SK-N-SH treated with all-trans-retinoic acid at 6 μM for 48 hours (cell line): ENCODE results near the gene IRF7.

Source experiments
- ATAC-seq: fragments of 200-7000 bp; cut with Tn5 transposase; 3 replicates; pipeline ENCODE4 v1.9.1; 2020; ENCODE audit warnings: mild to moderate bottlenecking, moderate library complexity
- ARNTL ChIP-seq: fragments of 450-650 bp; formaldehyde crosslinking; IDR thresholded peaks from 2 replicates; pipeline ENCODE4 v1.5.0; 2020; ENCODE audit warnings: low read depth, mild to moderate bottlenecking, moderate library complexity, borderline replicate concordance
- BACH2 ChIP-seq: fragments of 250-450 bp; sonication (Bioruptor Pico); IDR thresholded peaks from 2 replicates; pipeline ENCODE4 v1.9.0; 2021; ENCODE audit warnings: mild to moderate bottlenecking, borderline replicate concordance
- CSDC2 ChIP-seq: fragments of 250-450 bp; sonication (Bioruptor Pico); IDR thresholded peaks from 2 replicates; pipeline ENCODE4 v1.5.0; 2020; ENCODE audit warnings: mild to moderate bottlenecking, moderate library complexity
- CSRNP3 ChIP-seq: fragments of 250-450 bp; sonication (Bioruptor Pico); IDR thresholded peaks from 2 replicates; pipeline ENCODE4 v1.5.1; 2021; ENCODE audit warnings: mild to moderate bottlenecking, moderate library complexity
- ESRRG ChIP-seq: fragments of 250-450 bp; sonication (Bioruptor Pico); IDR thresholded peaks from 2 replicates; pipeline ENCODE4 v1.6.1; 2021; ENCODE audit warnings: mild to moderate bottlenecking
- GLIS3 ChIP-seq: fragments of 250-450 bp; sonication (Bioruptor Pico); IDR thresholded peaks from 2 replicates; pipeline ENCODE4 v1.5.0; 2020; ENCODE audit warnings: mild to moderate bottlenecking, moderate library complexity
- ISL1 ChIP-seq: fragments of 250-450 bp; sonication (Bioruptor Pico); IDR thresholded peaks from 2 replicates; pipeline ENCODE4 v2.1.2; 2022; ENCODE audit warnings: mild to moderate bottlenecking, moderate library complexity
- OSR1 ChIP-seq: fragments of 250-450 bp; sonication (Bioruptor Pico); IDR thresholded peaks from 2 replicates; pipeline ENCODE4 v1.8.0; 2022; ENCODE audit warnings: moderate library complexity, mild to moderate bottlenecking, inconsistent platforms
- PATZ1 ChIP-seq: fragments of 250-450 bp; sonication (Bioruptor Pico); IDR thresholded peaks from 2 replicates; pipeline ENCODE4 v1.8.0; 2020; ENCODE audit warnings: mild to moderate bottlenecking, moderate library complexity, borderline replicate concordance
- POU6F1 ChIP-seq: fragments of 250-450 bp; sonication (Bioruptor Pico); IDR thresholded peaks from 2 replicates; pipeline ENCODE4 v1.8.0; 2021; ENCODE audit warnings: low read depth, mild to moderate bottlenecking, moderate library complexity, borderline replicate concordance
- PPARA ChIP-seq: fragments of 250-450 bp; sonication (Bioruptor Pico); IDR thresholded peaks from 2 replicates; pipeline ENCODE4 v1.5.0; 2020; ENCODE audit warnings: mild to moderate bottlenecking, borderline replicate concordance
- RARB ChIP-seq: fragments of 250-450 bp; sonication (Bioruptor Pico); IDR thresholded peaks from 2 replicates; pipeline ENCODE4 v1.8.0; 2021; ENCODE audit warnings: mild to moderate bottlenecking, moderate library complexity
- SNAI2 ChIP-seq: fragments of 250-450 bp; sonication (Bioruptor Pico); IDR thresholded peaks from 2 replicates; pipeline ENCODE4 v1.5.0; 2020; ENCODE audit warnings: mild to moderate bottlenecking, moderate library complexity
- TCF4 ChIP-seq: fragments of 250-450 bp; sonication (Bioruptor Pico); IDR thresholded peaks from 2 replicates; pipeline ENCODE4 v1.8.0; 2021; ENCODE audit warnings: mild to moderate bottlenecking, moderate library complexity, borderline replicate concordance
- TOX ChIP-seq: fragments of 250-450 bp; sonication (Bioruptor Pico); IDR thresholded peaks from 2 replicates; pipeline ENCODE4 v1.8.0; 2021; ENCODE audit warnings: mild to moderate bottlenecking, moderate library complexity, borderline replicate concordance
- TSHZ2 ChIP-seq: fragments of 250-450 bp; sonication (Bioruptor Pico); IDR thresholded peaks from 2 replicates; pipeline ENCODE4 v1.5.0; 2020; ENCODE audit warnings: mild to moderate bottlenecking, moderate library complexity
- ZC3H10 ChIP-seq: fragments of 250-450 bp; sonication (Bioruptor Pico); IDR thresholded peaks from 2 replicates; pipeline ENCODE4 v1.5.1; 2021; ENCODE audit warnings: mild to moderate bottlenecking, moderate library complexity
- ZFP3 ChIP-seq: fragments of 250-450 bp; sonication (Bioruptor Pico); IDR thresholded peaks from 2 replicates; pipeline ENCODE4 v1.5.0; 2020; ENCODE audit warnings: mild to moderate bottlenecking, moderate library complexity
- ZFP30 ChIP-seq: fragments of 450-650 bp; formaldehyde crosslinking; IDR thresholded peaks from 2 replicates; pipeline ENCODE4 v1.5.0; 2022; ENCODE audit warnings: mild to moderate bottlenecking, moderate library complexity
- ZNF565 ChIP-seq: fragments of 450-650 bp; formaldehyde crosslinking; conservative IDR thresholded peaks from 2 replicates; pipeline ENCODE4 v1.5.0; 2020; ENCODE audit warnings: low read depth, mild to moderate bottlenecking, moderate library complexity
- ZNF70 ChIP-seq: fragments of 450-650 bp; formaldehyde crosslinking; IDR thresholded peaks from 2 replicates; pipeline ENCODE4 v1.5.0; 2020; ENCODE audit warnings: mild to moderate bottlenecking, moderate library complexity
- ZNF8 ChIP-seq: fragments of 450-650 bp; formaldehyde crosslinking; IDR thresholded peaks from 2 replicates; pipeline ENCODE4 v1.5.0; 2020; ENCODE audit warnings: mild to moderate bottlenecking, moderate library complexity

Gene IRF7

GRCh38 chr11:617912-618682 lies 2.3 kb upstream of the IRF7 start:
- no peak for ATAC-seq
- TF ChIP-seq ZC3H10 (CRISPR knock-in tag) (no peak), ZFP30 (CRISPR knock-in tag) (no peak), ARNTL (CRISPR knock-in tag) (no peak), ZFP3 (CRISPR knock-in tag) (no peak), GLIS3 (no peak), POU6F1 (CRISPR knock-in tag) (no peak), TOX (no peak), ZNF565 (no peak), OSR1 (CRISPR knock-in tag) (no peak), PPARA (CRISPR knock-in tag) (no peak), ISL1 (CRISPR knock-in tag) (no peak), BACH2 (CRISPR knock-in tag) (no peak), SNAI2 (CRISPR knock-in tag) (no peak), TCF4 (no peak)

- TF ChIP-seq ZFP30 (CRISPR knock-in tag) (no peak), PATZ1 (no peak), ESRRG (CRISPR knock-in tag) (no peak), ZC3H10 (CRISPR knock-in tag) (no peak), CSRNP3 (no peak), OSR1 (CRISPR knock-in tag) (no peak), PPARA (CRISPR knock-in tag) (no peak), ZFP3 (CRISPR knock-in tag) (no peak), ARNTL (CRISPR knock-in tag) (no peak), BACH2 (CRISPR knock-in tag) (no peak), TSHZ2 (CRISPR knock-in tag) (no peak), RARB (CRISPR knock-in tag) (no peak), ZNF8 (CRISPR knock-in tag) (no peak), ISL1 (CRISPR knock-in tag) (no peak), TOX (no peak), ZNF565 (no peak), CSDC2 (no peak), ZNF70 (CRISPR knock-in tag) (no peak)
- ATAC-seq = no peak
These were observed 1.6 kb upstream of the IRF7 start for GRCh38 chr11:617199-617911.
